Measurements from ENCODE around the gene SULT4A1.

DNA sequence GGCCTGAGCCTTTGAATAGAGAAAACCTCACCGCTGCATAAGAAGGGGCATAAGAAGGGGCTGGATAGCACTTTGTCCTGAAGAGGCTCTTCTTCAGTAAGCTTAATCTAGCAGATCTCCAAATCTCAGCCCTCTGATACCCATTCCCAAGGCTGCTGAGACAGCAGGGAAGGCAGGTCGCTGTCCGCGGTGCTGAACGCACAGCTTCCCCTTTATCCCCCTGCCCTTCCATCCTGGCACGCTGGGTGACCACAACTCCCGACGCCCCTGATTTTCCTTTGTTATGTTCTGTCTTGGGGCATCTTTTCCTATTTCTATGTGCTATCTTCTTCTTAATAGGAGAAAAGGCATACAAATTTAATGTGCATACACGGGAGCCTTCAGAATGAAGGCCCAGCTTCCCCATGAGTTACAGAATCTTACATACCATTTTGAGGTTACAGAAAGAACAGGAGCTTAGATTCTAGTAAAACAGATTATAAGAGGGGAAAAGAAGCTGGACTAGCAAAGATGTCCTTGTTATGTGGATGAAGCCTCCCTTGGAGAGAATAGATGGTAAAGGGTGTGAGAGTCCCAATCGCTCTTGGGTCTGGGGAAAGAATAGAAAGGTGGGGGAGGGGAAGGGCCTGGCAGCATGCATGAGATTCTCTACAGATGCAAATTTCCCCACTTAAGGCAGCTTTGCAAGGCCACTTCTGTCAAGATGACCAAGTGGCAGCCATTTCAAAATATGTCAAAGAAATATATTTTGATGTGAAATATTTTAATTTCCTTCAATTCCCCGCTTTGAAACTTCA, 5.7 kb upstream of the SULT4A1 start:
- TF ChIP-seq CTCF (IDR thresholded peaks at IDR 0.05) (no peak), POLR2A (IDR thresholded peaks at IDR 0.05) (no peak)

Measured in body of pancreas (tissue), 4 donors.